Endothelial cell of umbilical vein (primary cell): ENCODE data around the gene STX8. TPM values are rescaled to one million over a fixed set of nuclear protein-coding genes. Genes with fewer than 3 reads are reported as not detected.

Experiments
- BruUV-seq: library from RNA; stranded (reverse); fragments of 400-500 nt; replicated peaks from 2 replicates; lab custom pipeline; 2021; lab: Mats Ljungman, UMichigan
- CTCF ChIA-PET: fragments of 300-600, 350-600 bp; sonication (Branson Sonifier 250); formaldehyde crosslinking; loops from one replicate; lab custom pipeline; 2021; ENCODE audit warnings: antibody characterized with exemption, inconsistent platforms; lab: Charles Lee
- POLR2A ChIA-PET: fragments of 300-600, 350-600 bp; sonication (Branson Sonifier 250); formaldehyde crosslinking; loops from one replicate; lab custom pipeline; 2021; ENCODE audit warnings: antibody characterized with exemption, inconsistent platforms; lab: Charles Lee
- DNase-seq: peaks from one replicate; pipeline ENCODE4 v3.0.0-alpha.2; 2011; ENCODE audit warnings: low read depth, low spot score
- FAIRE-seq: peaks from 2 replicates; lab custom pipeline; 2011; peaks lifted over from hg19 to GRCh38; lab: Jason Lieb, UNC
- H2AFZ ChIP-seq: 2 replicates; pipeline ENCODE4 v1.6.0; 2012; ENCODE audit warnings: low read depth, low read length, control low read depth, inconsistent platforms
- H3K27ac ChIP-seq: 2 replicates; pipeline ENCODE4 v1.5.1; 2011; ENCODE audit warnings: low read depth, mild to moderate bottlenecking, control low read depth, low read length, moderate library complexity; ENCODE audit not compliant: insufficient read depth
- H3K27me3 ChIP-seq, 2 experiments: 2 replicates each; pipeline versions ENCODE4 v1.6.0 to v1.6.1; 2011; ENCODE audit warnings: low read length in 2 of 2, mixed read lengths in 1 of 2; ENCODE audit not compliant: control insufficient read depth in 2 of 2, insufficient read depth in 2 of 2
- H3K36me3 ChIP-seq, 2 experiments: 2 replicates in 1 of 2; 3 replicates in 1 of 2; pipeline ENCODE4 v1.5.1; 2011; ENCODE audit warnings: low read length in 2 of 2, mild to moderate bottlenecking in 1 of 2, moderate library complexity in 1 of 2; ENCODE audit not compliant: control insufficient read depth in 2 of 2, insufficient read depth in 2 of 2; ENCODE audit errors: extremely low read depth in 1 of 2
- H3K4me1 ChIP-seq: 3 replicates; pipeline ENCODE4 v1.5.1; 2011; ENCODE audit warnings: mild to moderate bottlenecking, low read length; ENCODE audit not compliant: control insufficient read depth, insufficient read depth; ENCODE audit errors: extremely low read depth
- H3K4me2 ChIP-seq: 2 replicates; pipeline ENCODE4 v1.6.1; 2011; ENCODE audit warnings: low read length, control low read depth, mixed read lengths; ENCODE audit not compliant: insufficient read depth
- H3K4me3 ChIP-seq, 3 experiments: fragments of 200-600 bp in 1 of 3; sonication (generic), shearing (Covaris generic) in 1 of 3; replicated peaks in 1 of 3; 2 replicates each; pipeline ENCODE4 v1.5.1; 2011 to 2016; ENCODE audit warnings: control low read depth in 3 of 3, low read length in 3 of 3, mild to moderate bottlenecking in 2 of 3, inconsistent platforms in 1 of 3, low read depth in 1 of 3, moderate library complexity in 1 of 3; ENCODE audit not compliant: insufficient read depth in 1 of 3
- H3K79me2 ChIP-seq: 2 replicates; pipeline ENCODE4 v1.6.0; 2012; ENCODE audit warnings: low read length, inconsistent platforms; ENCODE audit not compliant: control insufficient read depth, insufficient read depth
- H3K9ac ChIP-seq: replicated peaks from 2 replicates; pipeline ENCODE3; 2011; ENCODE audit warnings: low read length, control low read depth; ENCODE audit not compliant: insufficient read depth; ENCODE audit errors: extremely low read depth
- H3K9me1 ChIP-seq: replicated peaks from 3 replicates; pipeline ENCODE4 v1.6.0; 2011; ENCODE audit warnings: mild to moderate bottlenecking, low read length; ENCODE audit not compliant: control insufficient read depth, insufficient read depth; ENCODE audit errors: extremely low read depth
- H3K9me3 ChIP-seq: replicated peaks from 2 replicates; pipeline ENCODE4 v1.5.1; 2012; ENCODE audit warnings: low read length, inconsistent platforms; ENCODE audit not compliant: control insufficient read depth, insufficient read depth
- H4K20me1 ChIP-seq: replicated peaks from 2 replicates; pipeline ENCODE3; 2011; ENCODE audit warnings: mild to moderate bottlenecking, low read length; ENCODE audit not compliant: control insufficient read depth, insufficient read depth; ENCODE audit errors: extremely low read depth
- EZH2 ChIP-seq: IDR thresholded peaks from 2 replicates; pipeline ENCODE4 v1.6.1; 2012; ENCODE audit warnings: borderline replicate concordance, low read depth, mild to moderate bottlenecking, moderate library complexity, low read length, inconsistent platforms; ENCODE audit not compliant: severe bottlenecking
- FOS ChIP-seq: IDR thresholded peaks from 2 replicates; pipeline ENCODE4 v1.6.1; 2011; ENCODE audit warnings: mild to moderate bottlenecking, low read length, moderate library complexity, borderline replicate concordance; ENCODE audit not compliant: insufficient read depth
- GATA2 ChIP-seq: IDR thresholded peaks from 2 replicates; pipeline ENCODE4 v1.7.0; 2011; ENCODE audit warnings: low read depth, mild to moderate bottlenecking, moderate library complexity, mixed read lengths, low read length; ENCODE audit not compliant: insufficient read length, insufficient read depth
- JUN ChIP-seq: IDR thresholded peaks from 2 replicates; pipeline ENCODE4 v1.6.1; 2011; ENCODE audit warnings: borderline replicate concordance, low read depth; ENCODE audit not compliant: insufficient read length, insufficient read depth
- MYC ChIP-seq: IDR thresholded peaks from one replicate; pipeline ENCODE4 v1.6.1; 2011; ENCODE audit warnings: mild to moderate bottlenecking, low read depth, low read length
- POLR2A ChIP-seq: IDR thresholded peaks from 2 replicates; pipeline ENCODE4 v1.6.1; 2012; ENCODE audit warnings: low read depth, mild to moderate bottlenecking, control low read depth, low read length
- POLR2AphosphoS5 ChIP-seq: IDR thresholded peaks from 2 replicates; pipeline ENCODE4 v1.6.1; 2012; ENCODE audit warnings: low read depth, mild to moderate bottlenecking, control low read depth, low read length, moderate library complexity; ENCODE audit not compliant: insufficient read depth
- dilution Hi-C: fragments of 300-500 bp; cut with MboI; formaldehyde crosslinking; loops from one replicate; pipeline ENCODE4 v1.15.0; 2019; ENCODE audit warnings: low sequenced_read_pairs; ENCODE audit not compliant: extremely low pct_ligation_motif_present
- intact Hi-C: fragments of 100-400 bp; cut with micrococcal nuclease; formaldehyde crosslinking; loops from one replicate; pipeline ENCODE4 v1.10.0; 2022
- polyA plus RNA-seq, 4 experiments: library from polyadenylated mRNA; depleted of rRNA in 3 of 4; stranded (reverse) in 3 of 4; unstranded in 1 of 4; fragments of >200 nt; gene quantifications; 2 replicates each; pipeline versions ENCODE4 v1.2.1 to v1.2.3, GENCODE V29; 2011 to 2012; ENCODE audit warnings: missing spikeins in 1 of 4
- total RNA-seq: library from RNA; stranded (reverse); gene quantifications from 2 replicates; pipeline ENCODE4 v1.2.3, GENCODE V29; 2021
- TF ChIP-seq, protein P1 (sequence below): IDR thresholded peaks from 2 replicates; pipeline ENCODE4 v1.6.1; 2011; ENCODE audit not compliant: insufficient read depth, insufficient read length
- TF ChIP-seq, protein P2 (sequence below), 2 donors: IDR thresholded peaks; 1 replicate in 1 of 2; 2 replicates in 1 of 2; pipeline ENCODE4 v1.5.1; 2011; ENCODE audit warnings: low read length in 2 of 2, mild to moderate bottlenecking in 2 of 2, moderate library complexity in 2 of 2, control low read depth in 1 of 2, inconsistent platforms in 1 of 2, low read depth in 1 of 2; ENCODE audit not compliant: insufficient read depth in 1 of 2; ENCODE audit errors: extremely low read depth in 1 of 2

The STX8 gene
- total and polyA plus RNA-seq, 2 donors (not counting 3 experiments of a cell fraction or from before 2014, with no cell fraction given): 25.9 to 67.3 TPM

- H3K27me3 ChIP-seq: no peaks in the 10 kb centered on the region
- BruUV-seq: no TSS peak
- dilution Hi-C loops (no loop called here), intact Hi-C loops (no loop called here)
- H3K9me1 ChIP-seq: no peaks in the 10 kb centered on the region
- H3K4me2 ChIP-seq: no peak overlapping the region
- no peak overlapping the region for H3K27ac ChIP-seq
- H3K79me2 ChIP-seq: no peaks in the 10 kb centered on the region
- H3K9ac ChIP-seq: no peak overlapping the region
- H4K20me1 ChIP-seq: no peaks in the 10 kb centered on the region
- no peak overlapping the region for H2AFZ ChIP-seq
- no peaks in the 10 kb centered on the region for H3K4me1 ChIP-seq
- CTCF ChIA-PET: interaction anchor here (0.6 kb wide), 1 partner anchor 8 kb away, joined by 3 read pairs; no protein-coding TSS in a partner anchor
- no peak for FAIRE-seq
- no peaks in the 10 kb centered on the region for H3K9me3 ChIP-seq
- TF ChIP-seq POLR2AphosphoS5: no peak
- no peak for TF ChIP-seq JUN
- TF ChIP-seq, protein P1, sequence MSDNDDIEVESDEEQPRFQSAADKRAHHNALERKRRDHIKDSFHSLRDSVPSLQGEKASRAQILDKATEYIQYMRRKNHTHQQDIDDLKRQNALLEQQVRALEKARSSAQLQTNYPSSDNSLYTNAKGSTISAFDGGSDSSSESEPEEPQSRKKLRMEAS: no peak
- no peak for TF ChIP-seq GATA2
- TF ChIP-seq, protein P2, sequence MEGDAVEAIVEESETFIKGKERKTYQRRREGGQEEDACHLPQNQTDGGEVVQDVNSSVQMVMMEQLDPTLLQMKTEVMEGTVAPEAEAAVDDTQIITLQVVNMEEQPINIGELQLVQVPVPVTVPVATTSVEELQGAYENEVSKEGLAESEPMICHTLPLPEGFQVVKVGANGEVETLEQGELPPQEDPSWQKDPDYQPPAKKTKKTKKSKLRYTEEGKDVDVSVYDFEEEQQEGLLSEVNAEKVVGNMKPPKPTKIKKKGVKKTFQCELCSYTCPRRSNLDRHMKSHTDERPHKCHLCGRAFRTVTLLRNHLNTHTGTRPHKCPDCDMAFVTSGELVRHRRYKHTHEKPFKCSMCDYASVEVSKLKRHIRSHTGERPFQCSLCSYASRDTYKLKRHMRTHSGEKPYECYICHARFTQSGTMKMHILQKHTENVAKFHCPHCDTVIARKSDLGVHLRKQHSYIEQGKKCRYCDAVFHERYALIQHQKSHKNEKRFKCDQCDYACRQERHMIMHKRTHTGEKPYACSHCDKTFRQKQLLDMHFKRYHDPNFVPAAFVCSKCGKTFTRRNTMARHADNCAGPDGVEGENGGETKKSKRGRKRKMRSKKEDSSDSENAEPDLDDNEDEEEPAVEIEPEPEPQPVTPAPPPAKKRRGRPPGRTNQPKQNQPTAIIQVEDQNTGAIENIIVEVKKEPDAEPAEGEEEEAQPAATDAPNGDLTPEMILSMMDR (IDR thresholded peaks at IDR 0.05; ENCODE audit: extremely low read depth in 1 of 2, insufficient read depth in 1 of 2, low read depth in 1 of 2, low read length in 2 of 2): no peak
- TF ChIP-seq FOS: no peak
- no peak for TF ChIP-seq MYC
- no peak for TF ChIP-seq POLR2A
- no peak for TF ChIP-seq EZH2
- no peaks in the 10 kb centered on the region for H3K36me3 ChIP-seq
- no peak overlapping the region for H3K4me3 ChIP-seq
- DNase-seq: no peak
- POLR2A ChIA-PET: no interaction called here
Observed at GRCh38 chr17:9313346-9313745, 262.3 kb downstream of the STX8 start.
